Heart left ventricle (tissue), 16 donors: ENCODE data around the gene NAT16. TPM values are rescaled to one million over a fixed set of nuclear protein-coding genes. Genes with fewer than 3 reads are reported as not detected.

Source experiments
- ATAC-seq, 4 donors: fragments of 200-7000 bp; cut with Tn5 transposase; one replicate each; pipeline ENCODE4 v1.9.1; 2020 to 2022; ENCODE audit warnings: moderate library complexity in 4 of 4, mild to moderate bottlenecking in 3 of 4, moderate number of reproducible peaks in 1 of 4
- DNase-seq, 5 donors: peaks; one replicate each; pipeline ENCODE4 v3.0.0-alpha.2; 2020
- H3K27ac ChIP-seq, 12 donors: fragments of 200-600 bp; sonication (generic) in 4 of 12; one replicate each; pipeline versions ENCODE4 v1.5.0 to v1.8.0; 2016 to 2022; ENCODE audit warnings: mild to moderate bottlenecking in 2 of 12
- H3K27me3 ChIP-seq, 9 donors: fragments of 200-600 bp; sonication (generic) in 2 of 9; one replicate each; pipeline versions ENCODE4 v1.5.1 to v1.8.0; 2016 to 2022; ENCODE audit warnings: mild to moderate bottlenecking in 3 of 9
- H3K36me3 ChIP-seq, 9 donors: fragments of 200-600 bp; sonication (generic) in 2 of 9; one replicate each; pipeline versions ENCODE4 v1.5.0 to v1.8.0; 2018 to 2022; ENCODE audit warnings: mild to moderate bottlenecking in 2 of 9
- H3K4me1 ChIP-seq, 12 donors: fragments of 200-600 bp; sonication (generic) in 4 of 12; one replicate each; pipeline versions ENCODE4 v1.5.0 to v1.8.0; 2016 to 2022; ENCODE audit warnings: mild to moderate bottlenecking in 3 of 12
- H3K4me3 ChIP-seq, 12 donors: fragments of 200-600 bp; sonication (generic) in 4 of 12; one replicate each; pipeline versions ENCODE4 v1.5.0 to v1.8.0; 2017 to 2022; ENCODE audit warnings: mild to moderate bottlenecking in 9 of 12, moderate library complexity in 4 of 12
- H3K9me3 ChIP-seq, 12 donors: fragments of 200-600 bp; sonication (generic) in 4 of 12; one replicate each; pipeline versions ENCODE4 v1.5.0 to v1.8.0; 2016 to 2022; ENCODE audit warnings: mild to moderate bottlenecking in 1 of 12
- POLR2A ChIP-seq, 2 donors: fragments of 450-650 bp; IDR thresholded peaks; one replicate each; pipeline ENCODE4 v1.6.1; 2017; ENCODE audit warnings: antibody characterized with exemption in 2 of 2, mild to moderate bottlenecking in 2 of 2, moderate library complexity in 2 of 2
- WGBS, 4 donors: extraction: QIAGEN DNeasy Blood & Tissue Kit in 2 of 4; methylation state at CpG; one replicate each; pipeline versions ENCODE4 v1.1.5 to v1.1.7; 2013 to 2018; 5-methylcytosine and 5-hydroxymethylcytosine counted together
- intact Hi-C, 10 donors: fragments of 100-400 bp; cut with DNase I; formaldehyde crosslinking; loops; one replicate each; pipeline versions ENCODE4 v1.11.1 to v1.14.2; 2022
- polyA plus RNA-seq, 2 donors: library from polyadenylated mRNA; stranded (reverse); fragments of 200-250 nt; gene quantifications; one replicate each; pipeline ENCODE4 v1.2.3, GENCODE V29; 2013
- total RNA-seq, 9 donors: library from RNA; depleted of rRNA in 2 of 9; stranded (reverse); fragments of >200 nt in 2 of 9; fragmentation: NEBNext Ultra II Directional in 3 of 9; extraction: Animal tissue kit (Norgen Biotek cat#: 25700) in 3 of 9; gene quantifications; one replicate each; pipeline versions ENCODE4 v1.1.0 to v1.2.4, GENCODE V29; 2016 to 2023
- TF ChIP-seq, protein P1 (sequence below), 12 donors: fragments of 200-600 bp; sonication (generic) in 4 of 12; IDR thresholded peaks; one replicate each; pipeline versions ENCODE4 v1.5.0 to v1.8.0; 2018 to 2022; ENCODE audit warnings: antibody characterized with exemption in 12 of 12, mild to moderate bottlenecking in 5 of 12
- donor health status: ischemic (EF 13 %, LVEDD 7.1; RV severe dilation, severe dysfunction).
- donor health status: healthy with polysubstance abuse.
- donor health status: DM: no; HTN: yes; CAD: no.
- donor health status: DM: no; HTN: no; CAD: no.
- donor health status: ischemic (EF 25% LVEDD 6.9; RV normal size, moderate dysfunction).
- donor health status: ischemic (EF 25% LVEDD 5.7; RV mildly dilated, moderate dysfunction).
- donor health status: healthy.
- donor health status: DM: yes; HTN: yes; CAD: no.
- donor health status: ischemic (EF 35%, LVEDD 5.7; RV mildly dilated, moderate dysfunction).
- donor health status: nonischemic (EF 11% LVEDD 7.7; RV severe dilation, severe dysfunction).
- donor health status: DM: yes; HTN: yes; CAD: no.
- donor health status: PGD.
- donor health status: ischemic (EF 29% LVEDD 5.4; RV normal size, mild dysfunction).
- donor health status: nonischemic (EF 23%, LVEDD 6.1; RV moderate dilation, normal function).

The NAT16 gene
- total and polyA plus RNA-seq, 11 donors = 0.23 TPM; not detected in 10

DNA sequence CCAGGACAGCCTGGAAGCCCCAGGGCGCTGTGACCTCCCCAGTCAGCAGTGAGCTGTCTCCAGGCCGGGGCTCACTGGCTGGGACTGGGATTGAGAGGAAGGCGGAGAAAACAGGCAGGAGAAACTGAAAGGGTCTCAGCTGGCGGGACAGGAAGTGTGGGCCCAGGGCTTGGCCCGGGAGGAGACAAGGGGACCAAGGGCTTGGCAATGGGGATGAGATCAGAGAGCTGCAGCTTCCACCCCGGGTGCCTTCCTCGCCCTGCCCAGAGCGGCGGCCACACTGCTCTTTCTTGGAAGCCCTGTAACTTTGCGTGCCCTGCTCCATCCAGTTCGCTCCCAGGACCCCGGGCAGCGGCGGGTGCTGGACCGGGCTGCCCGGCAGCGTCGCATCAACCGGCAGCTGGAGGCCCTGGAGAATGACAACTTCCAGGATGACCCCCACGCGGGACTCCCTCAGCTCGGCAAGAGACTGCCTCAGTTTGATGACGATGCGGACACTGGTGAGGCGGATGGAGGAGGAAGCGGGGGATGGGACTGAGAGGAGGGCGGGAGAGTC lies 42.3 kb upstream of the NAT16 start:
- intact Hi-C loops = no loop called here
- H3K27me3 ChIP-seq = no peaks in the 10 kb centered on the region
- ATAC-seq (no peak), DNase-seq (no peak)
- TF ChIP-seq POLR2A (IDR thresholded peaks at IDR 0.05) = no peak
- TF ChIP-seq, protein P1, sequence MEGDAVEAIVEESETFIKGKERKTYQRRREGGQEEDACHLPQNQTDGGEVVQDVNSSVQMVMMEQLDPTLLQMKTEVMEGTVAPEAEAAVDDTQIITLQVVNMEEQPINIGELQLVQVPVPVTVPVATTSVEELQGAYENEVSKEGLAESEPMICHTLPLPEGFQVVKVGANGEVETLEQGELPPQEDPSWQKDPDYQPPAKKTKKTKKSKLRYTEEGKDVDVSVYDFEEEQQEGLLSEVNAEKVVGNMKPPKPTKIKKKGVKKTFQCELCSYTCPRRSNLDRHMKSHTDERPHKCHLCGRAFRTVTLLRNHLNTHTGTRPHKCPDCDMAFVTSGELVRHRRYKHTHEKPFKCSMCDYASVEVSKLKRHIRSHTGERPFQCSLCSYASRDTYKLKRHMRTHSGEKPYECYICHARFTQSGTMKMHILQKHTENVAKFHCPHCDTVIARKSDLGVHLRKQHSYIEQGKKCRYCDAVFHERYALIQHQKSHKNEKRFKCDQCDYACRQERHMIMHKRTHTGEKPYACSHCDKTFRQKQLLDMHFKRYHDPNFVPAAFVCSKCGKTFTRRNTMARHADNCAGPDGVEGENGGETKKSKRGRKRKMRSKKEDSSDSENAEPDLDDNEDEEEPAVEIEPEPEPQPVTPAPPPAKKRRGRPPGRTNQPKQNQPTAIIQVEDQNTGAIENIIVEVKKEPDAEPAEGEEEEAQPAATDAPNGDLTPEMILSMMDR (IDR thresholded peaks at IDR 0.05) = no peak
- no peak overlapping the region for H3K27ac ChIP-seq
- no peak overlapping the region for H3K4me3 ChIP-seq
- peaks cover 0 to 58% (median 45%) of the 10 kb centered on the region in 9 donors for H3K36me3 ChIP-seq
- no peaks in the 10 kb centered on the region for H3K9me3 ChIP-seq
- WGBS, 4 donors = 80 to 87% (median 83%) methylated on average over 27 of the region's 27 CpGs
- peaks cover 4 to 28% (median 18%) of the 10 kb centered on the region in 12 donors for H3K4me1 ChIP-seq

DNA sequence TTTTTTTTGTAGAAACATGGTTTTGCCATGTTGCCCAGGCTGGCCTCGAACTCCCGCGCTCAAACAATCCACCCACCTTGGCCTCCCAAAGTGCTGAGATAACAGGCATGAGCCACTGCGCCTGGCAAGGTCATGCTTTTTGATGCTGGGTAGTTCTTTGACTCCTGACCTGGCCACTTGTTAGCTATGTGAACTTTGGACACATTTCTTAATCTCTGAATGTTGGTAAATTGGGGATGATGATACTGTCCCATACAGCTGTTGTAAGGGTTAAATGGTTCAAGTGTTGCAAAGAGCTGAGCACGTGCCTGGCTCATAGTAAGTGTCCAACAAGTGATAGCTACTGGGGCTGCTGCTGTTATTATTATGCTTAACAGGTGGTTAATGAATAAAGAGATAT lies 40.2 kb upstream of the NAT16 start:
- Histone ChIP-seq H3K36me3 (peaks cover 0 to 48% (median 30%) of the 10 kb centered on the region in 9 donors), H3K4me1 (peaks cover 4 to 43% (median 30%) of the 10 kb centered on the region in 12 donors), H3K9me3 (no peaks in the 10 kb centered on the region), H3K27ac (no peak overlapping the region), H3K27me3 (no peaks in the 10 kb centered on the region), H3K4me3 (no peak overlapping the region)
- 79 to 83% (median 82%) methylated on average over 5 of the region's 5 CpGs for WGBS, 4 donors
- TF ChIP-seq, protein P1 (IDR thresholded peaks at IDR 0.05) = no peak
- no peak for TF ChIP-seq POLR2A (IDR thresholded peaks at IDR 0.05)
- no peak for DNase-seq
- ATAC-seq = no peak
- intact Hi-C loops = no loop called here

DNA sequence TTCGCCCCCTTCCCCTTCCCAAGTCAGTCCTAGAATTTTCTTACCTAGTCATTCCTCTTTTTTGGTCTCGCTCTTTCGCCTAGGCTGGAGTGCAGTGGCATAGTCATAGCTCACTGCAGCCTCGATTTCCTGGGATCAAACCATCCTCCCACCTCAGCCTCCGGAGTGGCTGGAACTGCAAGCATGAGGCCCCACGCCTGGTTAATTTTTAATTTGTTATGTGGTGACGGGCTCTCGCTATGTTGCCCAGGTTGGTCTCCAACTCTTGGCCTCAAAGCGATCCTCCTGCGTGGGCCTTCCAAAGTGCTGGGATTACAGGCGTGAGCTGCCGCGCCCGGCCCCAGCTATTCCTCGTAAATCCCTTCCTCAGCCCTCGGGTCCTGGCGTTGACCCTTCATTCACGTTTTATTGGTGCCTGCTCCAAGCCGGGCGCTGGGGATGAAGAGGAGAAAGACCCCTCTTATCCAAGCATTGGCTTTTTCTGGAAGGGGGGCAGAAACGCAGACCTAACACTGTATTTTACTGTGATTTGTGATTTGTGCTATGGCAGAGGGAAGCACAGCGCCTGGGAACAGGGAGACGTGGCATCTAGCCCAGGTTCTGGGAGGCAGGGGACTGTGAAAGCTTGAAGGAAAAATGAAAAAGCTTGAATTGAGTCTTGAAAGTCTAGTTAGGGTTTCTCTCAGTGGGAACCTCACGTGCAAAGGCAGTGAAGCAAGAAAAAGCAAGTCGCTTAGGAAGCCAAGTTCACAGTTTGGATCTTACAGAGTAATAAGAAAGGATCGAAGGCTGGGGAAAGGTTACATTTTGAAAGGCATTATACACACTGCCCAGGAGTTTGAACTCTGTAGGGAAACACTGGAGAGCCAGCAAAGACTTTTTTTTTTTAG lies 38.4 kb upstream of the NAT16 start:
- peak overlapping the region in 11 of 12 donors; percentile 82 to 97 (median 91) for H3K27ac ChIP-seq

More for the DNA sequence above, 38.4 kb upstream of the NAT16 start:
- no peak for TF ChIP-seq POLR2A (IDR thresholded peaks at IDR 0.05)
- TF ChIP-seq, protein P1 (IDR thresholded peaks at IDR 0.05) = no peak
- intact Hi-C loops = loop anchor here in 6 of 10 donors (2.0 to 10.0 kb wide), 4 partner anchors 20 to 66 kb away; partner anchors contain the start of gene FIS1 (in 2 of the 6)
- Histone ChIP-seq H3K27me3 (no peaks in the 10 kb centered on the region), H3K9me3 (no peaks in the 10 kb centered on the region), H3K4me3 (peak overlapping the region; percentile 53 to 95 (median 80)), H3K4me1 (peaks cover 4 to 48% (median 31%) of the 10 kb centered on the region in 12 donors), H3K36me3 (peaks cover 0 to 48% (median 27%) of the 10 kb centered on the region in 9 donors)
- ATAC-seq = peak in 1 of 4 donors; percentile 0
- no peak for DNase-seq
- 9 to 11% (median 10%) methylated on average over 26 of the region's 26 CpGs for WGBS, 4 donors
